Stimulated activated naive B cell treated with anti-CD40 and anti-IgM and Interleukin-4, amounts not matched to agents 10 μg/mL and 1 μg/mL and 100 μg/mL, for 72 hours (primary cell): ENCODE measurements around the gene OLA1.

Source experiments
- ATAC-seq, 2 donors: fragments of 150-1000 bp; cut with Tn5 transposase; replicated peaks; 2 replicates each; pipeline ENCODE4 v1.10.0; 2021; ENCODE audit warnings: moderate library complexity in 1 of 2
- DNase-seq: peaks from one replicate; pipeline ENCODE4 v3.0.0; 2021
- H3K27ac Mint-ChIP-seq: one replicate; pipeline ENCODE4 v1.8.0; 2022; ENCODE audit warnings: mild to moderate bottlenecking, mixed read lengths
- H3K27me3 Mint-ChIP-seq, 2 donors: one replicate each; pipeline ENCODE4 v1.8.0; 2022; ENCODE audit warnings: mixed read lengths in 2 of 2
- H3K36me3 Mint-ChIP-seq, 2 donors: one replicate each; pipeline ENCODE4 v1.8.0; 2022; ENCODE audit warnings: mixed read lengths in 2 of 2, mild to moderate bottlenecking in 1 of 2
- H3K4me1 Mint-ChIP-seq, 2 donors: one replicate each; pipeline ENCODE4 v1.8.0; 2022; ENCODE audit warnings: mixed read lengths in 2 of 2, mild to moderate bottlenecking in 1 of 2
- H3K4me3 Mint-ChIP-seq, 2 donors: one replicate each; pipeline ENCODE4 v1.8.0; 2022; ENCODE audit warnings: mild to moderate bottlenecking in 2 of 2, mixed read lengths in 2 of 2, moderate library complexity in 1 of 2
- H3K9me3 Mint-ChIP-seq, 2 donors: one replicate each; pipeline ENCODE4 v1.8.0; 2022; ENCODE audit warnings: mixed read lengths in 2 of 2, mild to moderate bottlenecking in 1 of 2

The OLA1 gene

DNA sequence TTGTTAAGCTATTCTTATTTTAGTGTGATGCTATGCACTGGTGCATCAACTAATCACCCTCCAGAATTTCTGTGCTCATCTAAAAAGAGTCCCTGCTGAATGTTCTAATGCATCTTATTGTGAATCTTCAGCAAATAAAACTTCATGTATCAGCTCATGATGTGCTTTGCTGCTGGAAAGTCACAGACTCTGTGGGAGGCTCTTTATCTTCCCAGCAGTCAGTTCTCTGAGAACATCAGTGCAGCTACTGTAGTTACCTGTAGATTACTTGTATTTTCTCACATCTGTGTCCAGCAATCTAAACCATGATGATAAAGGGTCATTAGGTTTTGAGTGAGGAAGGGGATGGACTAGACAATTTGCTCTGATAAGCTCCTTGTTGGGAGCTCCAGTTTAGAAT, 141.6 kb downstream of the OLA1 start:
- H3K27me3 Mint-ChIP-seq, result no peaks in the 10 kb centered on the region
- H3K4me1 Mint-ChIP-seq, result no peaks in the 10 kb centered on the region
- no peak overlapping the region for H3K4me3 Mint-ChIP-seq
- ATAC-seq (no peak), DNase-seq (no peak)
- H3K27ac Mint-ChIP-seq, result no peak overlapping the region
- H3K9me3 Mint-ChIP-seq, result no peaks in the 10 kb centered on the region
- H3K36me3 Mint-ChIP-seq, result peaks cover 9 to 13% of the 10 kb centered on the region in 2 donors

DNA sequence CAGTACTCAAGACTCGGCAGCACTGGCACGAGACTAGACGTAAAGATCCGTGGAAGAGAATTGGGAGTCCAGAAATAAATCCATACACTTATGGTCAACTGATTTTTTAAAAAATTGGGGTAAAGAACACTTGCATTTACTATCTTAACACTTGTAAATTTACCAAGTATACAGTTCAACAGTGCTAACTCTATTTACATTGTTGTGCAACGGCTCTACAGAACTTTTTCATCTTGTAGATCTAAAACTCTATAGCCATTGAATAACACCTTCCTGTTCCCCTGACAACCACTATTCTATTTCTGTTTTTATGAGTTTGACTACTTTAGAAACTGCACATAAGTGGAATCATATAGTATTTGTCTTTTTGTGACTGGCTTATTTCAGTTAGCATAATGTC, 153.8 kb downstream of the OLA1 start:
- Mint-ChIP-seq H3K4me3 (no peak overlapping the region), H3K27me3 (no peaks in the 10 kb centered on the region), H3K27ac (no peak overlapping the region), H3K4me1 (no peaks in the 10 kb centered on the region), H3K9me3 (no peaks in the 10 kb centered on the region), H3K36me3 (peaks cover 21 to 40% of the 10 kb centered on the region in 2 donors)
- DNase-seq, result no peak
- no peak for ATAC-seq

DNA sequence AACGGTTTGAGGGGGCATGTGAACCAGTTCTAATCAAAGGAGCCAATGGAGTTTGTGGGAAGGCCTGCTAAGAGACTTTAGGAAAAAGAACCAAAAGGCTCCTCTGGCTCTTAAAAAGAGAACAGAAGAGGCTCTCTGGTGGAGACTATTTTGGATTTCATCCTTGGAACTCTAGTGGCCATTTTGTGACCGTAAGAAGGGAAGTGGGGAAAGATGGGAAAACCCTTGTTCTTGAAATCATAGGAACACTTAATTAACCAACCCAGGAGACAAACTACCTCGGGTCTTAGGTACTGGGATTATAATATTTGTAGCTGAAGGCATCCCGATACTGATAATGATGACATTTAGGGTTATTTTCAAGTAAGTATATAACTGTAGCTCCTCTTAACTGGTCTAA, 157.9 kb downstream of the OLA1 start:
- no peaks in the 10 kb centered on the region for H3K27me3 Mint-ChIP-seq
- ATAC-seq (no peak), DNase-seq (no peak)
- peaks cover 19 to 38% of the 10 kb centered on the region in 2 donors for H3K36me3 Mint-ChIP-seq
- H3K27ac Mint-ChIP-seq, result no peak overlapping the region
- no peak overlapping the region for H3K4me3 Mint-ChIP-seq
- no peaks in the 10 kb centered on the region for H3K4me1 Mint-ChIP-seq
- no peaks in the 10 kb centered on the region for H3K9me3 Mint-ChIP-seq

DNA sequence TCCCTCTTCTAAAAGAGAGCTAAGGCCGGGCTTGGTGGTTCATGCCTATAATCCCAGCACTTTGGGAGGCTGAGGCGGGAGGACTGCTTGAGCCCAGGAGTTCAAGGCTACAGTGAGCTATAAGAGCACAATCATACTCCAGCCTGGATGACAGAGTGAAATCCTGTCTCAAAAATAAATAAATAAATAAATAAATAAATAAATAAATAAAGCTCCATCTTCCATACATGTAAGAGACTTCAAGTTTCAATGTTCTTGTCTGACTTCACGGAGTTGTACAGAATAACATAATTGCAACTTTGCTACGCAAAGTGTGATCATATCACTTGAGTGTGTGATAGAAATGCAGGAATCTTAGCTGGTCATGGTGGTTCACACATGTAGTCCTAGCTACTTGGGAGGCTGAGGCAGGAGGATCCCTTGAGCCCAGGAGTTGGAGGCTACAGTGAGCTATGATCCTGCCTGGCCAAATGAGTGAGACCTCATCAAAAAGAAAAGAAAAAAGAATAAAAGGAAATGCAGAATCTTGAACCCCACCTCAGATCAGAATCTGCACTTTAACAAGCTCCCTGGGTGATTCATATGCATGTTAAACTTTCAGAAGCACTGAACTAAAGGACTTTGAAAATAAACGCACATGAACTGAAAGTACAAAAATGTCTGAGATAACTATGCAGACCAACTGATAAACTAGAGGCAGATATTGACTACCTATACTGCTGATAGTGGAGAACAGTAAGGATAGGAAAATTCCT, 159.4 kb downstream of the OLA1 start:
- no peaks in the 10 kb centered on the region for H3K27me3 Mint-ChIP-seq

DNA sequence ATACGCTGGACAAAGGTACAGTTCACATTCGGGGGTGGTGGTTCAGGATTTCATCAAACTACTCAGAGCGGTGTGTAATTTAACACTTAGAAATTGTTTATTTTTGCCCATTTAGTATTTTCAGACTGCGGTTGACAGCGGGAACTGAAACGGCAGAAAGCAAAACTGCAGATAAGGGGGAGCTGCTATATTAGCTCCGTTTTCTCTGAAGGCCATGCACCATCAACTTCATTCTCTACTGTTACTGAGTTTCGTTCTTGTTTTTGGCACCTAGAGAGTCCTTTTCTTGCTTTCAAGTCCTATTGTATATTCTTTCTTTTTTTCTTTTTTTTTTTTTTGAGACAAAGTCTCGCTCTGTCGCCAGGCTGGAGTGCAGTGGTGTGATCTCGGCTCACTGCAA, 161.6 kb downstream of the OLA1 start:
- Mint-ChIP-seq H3K4me1 (no peaks in the 10 kb centered on the region), H3K4me3 (no peak overlapping the region), H3K27me3 (no peaks in the 10 kb centered on the region), H3K27ac (no peak overlapping the region), H3K9me3 (no peaks in the 10 kb centered on the region), H3K36me3 (peaks cover 11 to 20% of the 10 kb centered on the region in 2 donors)
- DNase-seq (no peak), ATAC-seq (no peak)

More for the DNA sequence above, 159.4 kb downstream of the OLA1 start:
- DNase-seq, result no peak
- Mint-ChIP-seq H3K4me3 (no peak overlapping the region), H3K27ac (no peak overlapping the region), H3K36me3 (peaks cover 11 to 30% of the 10 kb centered on the region in 2 donors), H3K4me1 (no peaks in the 10 kb centered on the region), H3K9me3 (no peaks in the 10 kb centered on the region)
- ATAC-seq, result no peak

DNA sequence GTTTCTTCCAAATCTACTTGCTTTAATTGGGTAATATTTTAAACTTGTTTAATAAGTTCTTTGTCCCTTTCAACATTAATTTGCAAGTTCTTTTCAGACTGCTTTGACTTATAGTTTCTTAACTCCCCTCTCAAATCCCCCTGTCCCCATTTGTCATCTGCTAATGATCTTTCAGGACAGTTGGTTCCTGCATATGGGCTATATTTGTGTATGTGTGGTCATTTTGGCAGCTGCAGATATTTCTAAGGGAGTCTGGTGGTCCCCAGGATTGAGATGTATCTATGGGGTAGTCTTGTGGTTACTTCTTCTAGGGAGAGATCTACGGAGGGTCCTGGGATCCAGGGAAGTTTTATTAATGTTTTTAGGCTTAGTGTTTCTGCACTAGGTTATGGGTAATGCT, 162.6 kb downstream of the OLA1 start:
- Mint-ChIP-seq H3K36me3 (peaks cover 9 to 16% of the 10 kb centered on the region in 2 donors), H3K4me3 (no peak overlapping the region), H3K27me3 (no peaks in the 10 kb centered on the region), H3K9me3 (no peaks in the 10 kb centered on the region), H3K4me1 (no peaks in the 10 kb centered on the region), H3K27ac (no peak overlapping the region)
- DNase-seq, result no peak
- ATAC-seq, result no peak

DNA sequence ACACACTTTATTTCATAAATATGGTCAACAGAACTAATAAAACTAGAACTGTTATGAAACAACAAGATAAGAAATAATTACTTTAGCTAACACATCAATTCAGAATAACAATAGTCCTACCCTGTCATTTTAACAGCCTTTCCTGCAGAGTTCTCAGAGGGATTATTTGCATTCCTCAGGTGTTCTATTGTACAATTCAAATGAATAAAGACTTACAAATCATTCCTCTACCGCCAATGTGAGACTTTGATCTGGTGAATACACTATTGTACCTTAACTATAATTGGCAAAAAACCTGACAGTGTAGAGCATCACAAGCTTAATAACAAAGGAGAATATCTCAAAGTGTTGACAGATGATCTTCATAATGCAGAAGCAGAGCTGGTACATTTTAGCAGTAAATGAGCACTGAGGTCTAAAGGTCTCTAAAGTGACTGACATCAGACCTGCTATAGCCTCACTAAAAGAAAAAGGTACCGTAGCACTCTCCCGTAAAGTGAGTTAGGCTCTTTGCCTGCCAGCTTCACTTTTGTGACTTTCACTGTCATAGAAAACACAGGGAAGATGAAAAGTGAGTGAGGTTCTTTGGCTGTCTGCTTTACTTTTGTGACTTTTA, 164.4 kb downstream of the OLA1 start:
- DNase-seq, result no peak
- ATAC-seq, result no peak
- Mint-ChIP-seq H3K9me3 (no peaks in the 10 kb centered on the region), H3K27ac (no peak overlapping the region), H3K36me3 (peaks cover 5 to 6% of the 10 kb centered on the region in 2 donors), H3K4me3 (no peak overlapping the region), H3K4me1 (no peaks in the 10 kb centered on the region), H3K27me3 (no peaks in the 10 kb centered on the region)

DNA sequence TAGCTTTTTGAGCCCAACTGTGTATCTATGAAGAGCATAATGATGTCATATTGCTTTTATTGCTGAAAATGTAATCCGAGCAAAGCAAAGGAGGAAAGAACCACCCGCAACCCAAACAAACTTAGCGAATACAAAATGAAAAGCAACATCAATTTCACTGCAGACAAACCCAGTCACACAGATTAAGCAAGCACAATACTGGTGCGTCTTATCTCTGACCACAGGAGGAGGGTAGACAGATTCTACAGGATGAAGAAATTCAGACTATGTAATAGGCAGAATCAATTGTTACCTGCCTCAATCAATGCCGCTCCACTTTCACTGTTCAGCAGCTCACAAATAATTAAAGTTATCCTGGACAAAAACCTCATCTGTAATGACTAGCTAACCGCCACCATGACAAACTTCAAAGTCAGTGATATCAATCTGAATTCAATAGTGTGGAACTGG, 167.6 kb downstream of the OLA1 start:
- Mint-ChIP-seq H3K4me1 (no peaks in the 10 kb centered on the region), H3K27me3 (no peaks in the 10 kb centered on the region), H3K9me3 (no peaks in the 10 kb centered on the region), H3K27ac (no peak overlapping the region), H3K4me3 (no peak overlapping the region), H3K36me3 (peaks cover 0 to 8% of the 10 kb centered on the region in 2 donors)
- ATAC-seq (no peak), DNase-seq (no peak)

DNA sequence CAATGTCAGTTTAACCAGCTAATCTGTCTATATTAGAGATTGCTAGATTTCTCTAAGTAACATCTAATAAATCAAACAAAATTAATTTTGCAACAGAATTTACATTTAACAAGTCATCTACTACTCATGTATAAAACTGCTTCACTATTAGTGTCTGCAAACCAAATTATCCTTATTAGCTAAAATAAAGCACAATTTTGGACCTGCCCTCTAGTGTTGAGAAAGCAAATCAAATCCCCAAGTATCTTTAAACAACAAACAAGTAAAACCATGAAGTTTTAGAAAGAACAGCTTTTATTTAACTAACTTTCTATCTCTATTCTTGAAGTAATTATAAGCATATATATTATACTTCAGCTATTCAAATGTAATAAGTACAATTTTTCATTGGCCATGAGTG, 170.1 kb downstream of the OLA1 start:
- ATAC-seq (no peak), DNase-seq (no peak)
- H3K27me3 Mint-ChIP-seq, result no peaks in the 10 kb centered on the region
- no peaks in the 10 kb centered on the region for H3K9me3 Mint-ChIP-seq
- peaks cover 7 to 25% of the 10 kb centered on the region in 2 donors for H3K36me3 Mint-ChIP-seq
- no peaks in the 10 kb centered on the region for H3K4me1 Mint-ChIP-seq
- H3K4me3 Mint-ChIP-seq, result no peak overlapping the region
- no peak overlapping the region for H3K27ac Mint-ChIP-seq

DNA sequence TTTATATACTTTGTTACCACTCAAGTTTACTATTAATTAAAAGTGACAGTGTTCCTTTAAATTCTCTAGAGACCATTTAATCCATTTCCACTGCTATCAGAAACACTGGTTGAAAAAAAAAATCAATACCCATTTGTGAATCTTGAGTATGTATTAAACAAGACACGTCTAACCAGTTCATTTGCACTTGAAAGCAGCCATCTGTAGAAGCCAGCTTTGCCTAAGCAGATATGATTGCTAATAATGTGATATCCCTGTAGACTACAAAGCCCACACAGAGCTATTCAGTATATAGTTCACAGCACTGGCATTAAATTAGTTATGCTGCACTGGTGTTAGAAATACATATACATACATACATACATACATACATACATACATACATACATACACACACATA, 171.4 kb downstream of the OLA1 start:
- Mint-ChIP-seq H3K9me3 (no peaks in the 10 kb centered on the region), H3K27ac (no peak overlapping the region), H3K36me3 (peaks cover 7 to 25% of the 10 kb centered on the region in 2 donors), H3K4me3 (no peak overlapping the region), H3K4me1 (peaks cover 0 to 7% of the 10 kb centered on the region in 2 donors), H3K27me3 (no peaks in the 10 kb centered on the region)
- ATAC-seq, result no peak
- no peak for DNase-seq

DNA sequence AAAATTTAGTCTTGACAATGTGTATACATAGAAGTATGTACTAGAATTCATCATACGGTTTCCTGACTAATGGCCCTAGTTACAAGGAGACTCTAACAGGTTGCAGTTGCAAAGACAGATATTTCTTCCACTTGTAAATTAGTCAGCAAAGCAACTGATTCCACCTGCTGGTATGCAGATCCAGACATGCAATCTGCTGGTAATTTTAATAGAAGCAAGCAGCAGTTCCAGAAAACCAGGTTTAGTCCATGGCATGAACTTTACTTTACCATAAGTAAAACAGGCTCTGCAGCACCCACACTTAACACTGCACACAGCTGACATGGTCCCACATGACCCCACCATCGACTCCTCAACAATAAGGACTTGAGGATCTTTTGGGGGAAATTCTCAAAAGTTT, 172.3 kb downstream of the OLA1 start:
- H3K27me3 Mint-ChIP-seq, result no peaks in the 10 kb centered on the region
- peaks cover 7 to 25% of the 10 kb centered on the region in 2 donors for H3K36me3 Mint-ChIP-seq
- DNase-seq (no peak), ATAC-seq (no peak)
- H3K4me1 Mint-ChIP-seq, result peaks cover 0 to 7% of the 10 kb centered on the region in 2 donors
- no peaks in the 10 kb centered on the region for H3K9me3 Mint-ChIP-seq
- H3K4me3 Mint-ChIP-seq, result no peak overlapping the region
- no peak overlapping the region for H3K27ac Mint-ChIP-seq

DNA sequence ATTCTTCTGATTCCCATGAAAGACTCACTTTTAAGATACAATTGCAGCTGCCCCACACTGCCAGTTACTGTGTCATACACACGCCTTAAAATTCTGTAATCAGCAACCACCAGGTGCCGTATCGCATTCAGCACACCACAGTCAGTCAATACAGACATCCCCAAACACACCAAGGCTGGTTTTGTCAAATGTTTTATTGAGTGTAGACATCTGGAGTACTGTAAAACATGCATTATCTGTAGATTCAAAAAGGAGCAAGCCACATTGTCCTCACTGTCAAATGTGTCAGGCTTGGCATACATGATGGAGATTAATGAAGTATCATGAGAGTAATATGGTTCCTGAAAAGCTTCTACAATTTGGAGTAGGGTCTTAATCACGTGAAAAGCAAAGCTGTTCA, 173.5 kb downstream of the OLA1 start:
- Mint-ChIP-seq H3K27ac (no peak overlapping the region), H3K4me3 (no peak overlapping the region), H3K4me1 (peaks cover 0 to 7% of the 10 kb centered on the region in 2 donors), H3K27me3 (no peaks in the 10 kb centered on the region), H3K9me3 (no peaks in the 10 kb centered on the region), H3K36me3 (peaks cover 7 to 25% of the 10 kb centered on the region in 2 donors)
- no peak for ATAC-seq
- DNase-seq, result no peak

DNA sequence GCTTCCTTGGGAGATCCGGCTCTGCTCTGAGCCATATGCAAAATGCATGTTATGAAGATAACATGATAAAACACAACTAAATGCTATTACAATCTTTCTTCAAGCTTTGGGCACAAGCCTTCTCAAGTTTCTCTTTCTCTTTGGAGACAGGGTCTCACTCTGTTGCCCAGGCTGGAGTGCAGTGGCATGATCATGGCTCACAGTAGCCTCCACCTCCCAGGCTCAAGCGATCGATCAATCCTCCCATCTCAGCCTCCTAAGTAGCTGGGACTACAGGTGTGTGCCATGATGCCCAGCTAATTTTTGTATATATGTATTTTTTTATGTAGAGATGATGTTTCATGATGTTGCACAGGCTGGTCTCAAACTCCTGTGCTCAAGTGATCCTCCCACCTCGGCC, 175.5 kb downstream of the OLA1 start:
- H3K27ac Mint-ChIP-seq, result no peak overlapping the region
- H3K27me3 Mint-ChIP-seq, result no peaks in the 10 kb centered on the region
- ATAC-seq (no peak), DNase-seq (no peak)
- peaks cover 0 to 7% of the 10 kb centered on the region in 2 donors for H3K4me1 Mint-ChIP-seq
- no peaks in the 10 kb centered on the region for H3K9me3 Mint-ChIP-seq
- no peak overlapping the region for H3K4me3 Mint-ChIP-seq
- H3K36me3 Mint-ChIP-seq, result peaks cover 7 to 23% of the 10 kb centered on the region in 2 donors

DNA sequence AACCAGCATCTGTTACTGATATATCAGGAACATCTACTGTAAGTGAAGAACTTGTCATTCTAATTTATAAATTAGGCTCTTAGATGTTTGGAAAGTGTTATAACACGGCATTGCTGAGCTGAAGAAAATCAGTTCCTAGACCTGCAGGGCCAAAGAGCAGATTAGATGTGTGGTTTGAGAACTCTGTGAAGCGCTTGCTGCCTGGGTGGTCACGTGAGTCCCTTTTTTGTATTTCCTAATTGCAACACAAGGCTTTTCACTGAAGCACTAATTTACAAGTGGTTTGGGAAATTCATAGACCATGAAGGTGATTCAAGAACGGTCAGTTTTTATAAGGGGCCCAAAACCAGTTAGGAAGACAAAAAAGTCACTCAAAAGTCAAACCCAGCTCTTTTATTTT, 176.3 kb downstream of the OLA1 start:
- no peak overlapping the region for H3K27ac Mint-ChIP-seq

DNA sequence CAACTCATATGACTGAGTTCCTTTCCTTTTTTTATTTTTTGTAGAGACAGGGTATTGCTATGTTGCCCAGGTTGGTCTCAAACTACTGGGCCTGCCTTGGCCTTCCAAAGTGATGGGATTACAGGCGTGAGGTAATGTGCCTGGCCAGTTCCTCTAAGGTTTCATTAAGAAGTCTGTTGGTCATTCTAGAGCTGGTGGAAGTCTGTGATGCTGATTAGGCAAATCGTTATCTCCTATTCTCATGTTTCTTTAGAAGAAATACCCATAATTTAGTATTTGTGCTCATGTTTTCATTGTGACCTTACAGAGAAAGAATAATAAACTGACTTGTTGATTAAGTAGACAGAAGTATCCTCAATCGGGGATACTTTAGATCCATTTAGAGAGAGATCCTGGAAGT, 177.0 kb downstream of the OLA1 start:
- H3K27me3 Mint-ChIP-seq, result peaks cover 11 to 12% of the 10 kb centered on the region in 2 donors
- no peaks in the 10 kb centered on the region for H3K9me3 Mint-ChIP-seq
- no peak overlapping the region for H3K4me3 Mint-ChIP-seq
- H3K4me1 Mint-ChIP-seq, result peaks cover 0 to 7% of the 10 kb centered on the region in 2 donors
- H3K27ac Mint-ChIP-seq, result no peak overlapping the region
- no peak for DNase-seq
- ATAC-seq, result no peak
- peaks cover 9 to 21% of the 10 kb centered on the region in 2 donors for H3K36me3 Mint-ChIP-seq

More for the DNA sequence above, 176.3 kb downstream of the OLA1 start:
- Mint-ChIP-seq H3K4me1 (peaks cover 0 to 7% of the 10 kb centered on the region in 2 donors), H3K27me3 (peaks cover 5 to 6% of the 10 kb centered on the region in 2 donors), H3K4me3 (no peak overlapping the region), H3K9me3 (no peaks in the 10 kb centered on the region), H3K36me3 (peaks cover 7 to 21% of the 10 kb centered on the region in 2 donors)
- ATAC-seq (no peak), DNase-seq (no peak)
